Liver (tissue), 3 donors: ENCODE measurements around the gene KCNIP4.

Experiments
- EGR1 ChIP-seq, 2 donors: IDR thresholded peaks; 2 replicates each; pipeline ENCODE4 v1.6.1; 2016 to 2018; ENCODE audit warnings: antibody characterized with exemption in 2 of 2, low read depth in 2 of 2
- GABPA ChIP-seq, 2 donors: IDR thresholded peaks in 1 of 2; conservative IDR thresholded peaks in 1 of 2; 2 replicates each; pipeline ENCODE4 v1.6.1; 2016; ENCODE audit warnings: antibody characterized with exemption in 2 of 2, mild to moderate bottlenecking in 1 of 2, moderate library complexity in 1 of 2
- HNF4A ChIP-seq, 2 donors: conservative IDR thresholded peaks; 2 replicates each; pipeline ENCODE4 v1.6.1; 2016; ENCODE audit warnings: antibody characterized with exemption in 2 of 2, mild to moderate bottlenecking in 2 of 2
- JUND ChIP-seq, 2 donors: IDR thresholded peaks; 2 replicates each; pipeline ENCODE4 v1.6.1; 2016; ENCODE audit warnings: antibody characterized with exemption in 2 of 2
- RAD21 ChIP-seq, 2 donors: IDR thresholded peaks; 2 replicates each; pipeline ENCODE4 v1.6.1; 2016; ENCODE audit warnings: antibody characterized with exemption in 2 of 2, mild to moderate bottlenecking in 2 of 2
- YY1 ChIP-seq: IDR thresholded peaks from 2 replicates; pipeline ENCODE4 v1.6.1; 2016; ENCODE audit warnings: antibody characterized with exemption, mild to moderate bottlenecking
- TF ChIP-seq, protein P1 (sequence below): fragments of 150-350 bp; IDR thresholded peaks from 2 replicates; pipeline ENCODE4 v1.5.1; 2017; ENCODE audit warnings: improper control_type of control experiment, low read depth, low read length; ENCODE audit not compliant: missing input control
- TF ChIP-seq, protein P2 (sequence below): IDR thresholded peaks from 2 replicates; pipeline ENCODE4 v1.6.1; 2016; ENCODE audit warnings: antibody characterized with exemption
- TF ChIP-seq, protein P3 (sequence below): IDR thresholded peaks from 2 replicates; pipeline ENCODE4 v1.6.1; 2016; ENCODE audit warnings: antibody characterized with exemption
- donor health status: healthy.
- donor health status: healthy.

DNA sequence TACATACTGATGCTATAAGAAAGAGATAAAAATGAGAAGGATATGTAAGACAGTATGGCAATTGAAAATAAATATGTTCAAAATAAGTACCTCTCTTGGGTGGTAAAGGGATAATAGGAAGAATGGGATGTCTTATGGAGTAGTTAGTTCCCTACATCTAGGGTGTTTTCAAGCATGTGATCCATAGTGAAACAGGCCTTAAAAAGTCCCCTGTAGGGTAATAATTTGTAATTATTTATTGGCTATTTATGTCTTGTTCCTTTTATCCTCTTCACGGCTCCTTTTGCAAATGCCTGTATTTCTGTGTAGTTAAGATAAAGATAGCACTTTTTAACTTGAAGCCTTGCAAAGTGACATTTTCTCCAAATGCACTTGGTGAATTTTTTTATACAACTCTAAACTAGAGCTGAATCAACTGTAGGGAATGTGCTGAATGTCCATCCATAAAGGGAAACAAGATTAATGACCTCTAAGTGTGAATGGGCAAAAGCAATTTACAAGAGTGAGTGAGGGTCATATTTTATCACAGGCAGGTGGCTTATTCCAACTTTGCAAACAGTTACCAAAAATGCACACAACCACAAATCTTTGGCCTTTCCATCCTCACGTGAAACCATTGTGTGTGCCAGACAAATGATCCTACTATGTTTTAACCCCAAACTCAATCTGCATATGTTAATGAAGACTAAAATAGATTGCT, 299.0 kb downstream of the KCNIP4 start:
- TF ChIP-seq, protein P1, sequence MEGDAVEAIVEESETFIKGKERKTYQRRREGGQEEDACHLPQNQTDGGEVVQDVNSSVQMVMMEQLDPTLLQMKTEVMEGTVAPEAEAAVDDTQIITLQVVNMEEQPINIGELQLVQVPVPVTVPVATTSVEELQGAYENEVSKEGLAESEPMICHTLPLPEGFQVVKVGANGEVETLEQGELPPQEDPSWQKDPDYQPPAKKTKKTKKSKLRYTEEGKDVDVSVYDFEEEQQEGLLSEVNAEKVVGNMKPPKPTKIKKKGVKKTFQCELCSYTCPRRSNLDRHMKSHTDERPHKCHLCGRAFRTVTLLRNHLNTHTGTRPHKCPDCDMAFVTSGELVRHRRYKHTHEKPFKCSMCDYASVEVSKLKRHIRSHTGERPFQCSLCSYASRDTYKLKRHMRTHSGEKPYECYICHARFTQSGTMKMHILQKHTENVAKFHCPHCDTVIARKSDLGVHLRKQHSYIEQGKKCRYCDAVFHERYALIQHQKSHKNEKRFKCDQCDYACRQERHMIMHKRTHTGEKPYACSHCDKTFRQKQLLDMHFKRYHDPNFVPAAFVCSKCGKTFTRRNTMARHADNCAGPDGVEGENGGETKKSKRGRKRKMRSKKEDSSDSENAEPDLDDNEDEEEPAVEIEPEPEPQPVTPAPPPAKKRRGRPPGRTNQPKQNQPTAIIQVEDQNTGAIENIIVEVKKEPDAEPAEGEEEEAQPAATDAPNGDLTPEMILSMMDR, result no peak
- TF ChIP-seq RAD21 (IDR thresholded peaks at IDR 0.05), result no peak
- TF ChIP-seq, protein P2, sequence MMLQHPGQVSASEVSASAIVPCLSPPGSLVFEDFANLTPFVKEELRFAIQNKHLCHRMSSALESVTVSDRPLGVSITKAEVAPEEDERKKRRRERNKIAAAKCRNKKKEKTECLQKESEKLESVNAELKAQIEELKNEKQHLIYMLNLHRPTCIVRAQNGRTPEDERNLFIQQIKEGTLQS, result no peak
- TF ChIP-seq YY1, result no peak
- TF ChIP-seq JUND (IDR thresholded peaks at IDR 0.05), result no peak
- no peak for TF ChIP-seq GABPA (IDR thresholded peaks at IDR 0.05 in 1 of 2, conservative IDR thresholded peaks at IDR 0.05 in 1 of 2)
- TF ChIP-seq, protein P3, sequence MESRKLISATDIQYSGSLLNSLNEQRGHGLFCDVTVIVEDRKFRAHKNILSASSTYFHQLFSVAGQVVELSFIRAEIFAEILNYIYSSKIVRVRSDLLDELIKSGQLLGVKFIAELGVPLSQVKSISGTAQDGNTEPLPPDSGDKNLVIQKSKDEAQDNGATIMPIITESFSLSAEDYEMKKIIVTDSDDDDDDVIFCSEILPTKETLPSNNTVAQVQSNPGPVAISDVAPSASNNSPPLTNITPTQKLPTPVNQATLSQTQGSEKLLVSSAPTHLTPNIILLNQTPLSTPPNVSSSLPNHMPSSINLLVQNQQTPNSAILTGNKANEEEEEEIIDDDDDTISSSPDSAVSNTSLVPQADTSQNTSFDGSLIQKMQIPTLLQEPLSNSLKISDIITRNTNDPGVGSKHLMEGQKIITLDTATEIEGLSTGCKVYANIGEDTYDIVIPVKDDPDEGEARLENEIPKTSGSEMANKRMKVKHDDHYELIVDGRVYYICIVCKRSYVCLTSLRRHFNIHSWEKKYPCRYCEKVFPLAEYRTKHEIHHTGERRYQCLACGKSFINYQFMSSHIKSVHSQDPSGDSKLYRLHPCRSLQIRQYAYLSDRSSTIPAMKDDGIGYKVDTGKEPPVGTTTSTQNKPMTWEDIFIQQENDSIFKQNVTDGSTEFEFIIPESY, result no peak
- TF ChIP-seq HNF4A (conservative IDR thresholded peaks at IDR 0.05), result no peak
- TF ChIP-seq EGR1 (IDR thresholded peaks at IDR 0.05; ENCODE audit: low read depth in 2 of 2), result no peak
